OCI-LY7 (cell line): ENCODE measurements around the gene PPP1R14B. TPM values are rescaled to one million over a fixed set of nuclear protein-coding genes. Genes with fewer than 3 reads are reported as not detected.
A peak's percentile ranks its signal among the peaks of the same experiment; 100 is the strongest.

Experiments
- BruUV-seq: library from RNA; stranded (reverse); fragments of 400-500 nt; replicated peaks from 2 replicates; lab custom pipeline; 2021; lab: Mats Ljungman, UMichigan
- CTCF ChIA-PET: fragments of 300-600 bp; sonication (Branson Sonifier 250); formaldehyde crosslinking; loops from one replicate; lab custom pipeline; 2022; ENCODE audit warnings: antibody characterized with exemption; ENCODE audit not compliant: unreplicated experiment; lab: Charles Lee
- POLR2A ChIA-PET: fragments of 300-600 bp; sonication (Branson Sonifier 250); formaldehyde crosslinking; loops from one replicate; lab custom pipeline; 2022; ENCODE audit warnings: antibody characterized with exemption; lab: Charles Lee
- DNase-seq: peaks from one replicate; pipeline ENCODE4 v3.0.0-alpha.2; 2015; ENCODE audit warnings: low spot score
- H2AFZ ChIP-seq: fragments of 200-600 bp; sonication (generic), shearing (Covaris generic); 2 replicates; pipeline ENCODE4 v1.6.1; 2014; ENCODE audit warnings: mild to moderate bottlenecking, antibody characterized with exemption, low read length, moderate library complexity
- H3K27ac ChIP-seq: fragments of 200-600 bp; sonication (generic); 2 replicates; pipeline ENCODE4 v1.5.1; 2014; ENCODE audit warnings: mixed run types, low read depth, mild to moderate bottlenecking, moderate library complexity, low read length, inconsistent platforms; ENCODE audit not compliant: poor library complexity, severe bottlenecking
- H3K36me3 ChIP-seq: fragments of 200-600 bp; sonication (generic); 2 replicates; pipeline ENCODE4 v1.6.1; 2014; ENCODE audit warnings: mild to moderate bottlenecking, antibody characterized with exemption, low read length, moderate library complexity, mixed read lengths; ENCODE audit not compliant: insufficient read depth
- H3K4me1 ChIP-seq: fragments of 200-600 bp; sonication (generic); 2 replicates; pipeline ENCODE4 v1.5.1; 2014; ENCODE audit warnings: mild to moderate bottlenecking, low read length; ENCODE audit not compliant: insufficient read depth, poor library complexity, severe bottlenecking
- H3K4me2 ChIP-seq: fragments of 200-600 bp; sonication (generic); 2 replicates; pipeline ENCODE4 v1.6.1; 2014; ENCODE audit warnings: mild to moderate bottlenecking, low read length
- H3K4me3 ChIP-seq: fragments of 200-600 bp; sonication (generic); 2 replicates; pipeline ENCODE4 v1.5.1; 2014; ENCODE audit warnings: mild to moderate bottlenecking, low read depth, low read length; ENCODE audit not compliant: poor library complexity, severe bottlenecking
- H3K79me2 ChIP-seq: fragments of 200-600 bp; sonication (generic); 2 replicates; pipeline ENCODE4 v1.6.1; 2016; ENCODE audit warnings: low read depth, mild to moderate bottlenecking, low read length, moderate library complexity, mixed read lengths; ENCODE audit not compliant: insufficient read depth
- H3K9me2 ChIP-seq: fragments of 200-600 bp; sonication (generic); 2 replicates; pipeline ENCODE4 v1.6.1; 2016; ENCODE audit warnings: mild to moderate bottlenecking, low read length, mixed read lengths; ENCODE audit not compliant: insufficient read depth
- H3K9me3 ChIP-seq: fragments of 200-600 bp; sonication (generic); 2 replicates; pipeline ENCODE4 v1.6.1; 2014; ENCODE audit warnings: mild to moderate bottlenecking, mixed run types, low read length, mixed read lengths
- H4K20me1 ChIP-seq: fragments of 200-600 bp; sonication (generic); 2 replicates; pipeline ENCODE4 v1.6.1; 2014; ENCODE audit warnings: mild to moderate bottlenecking, antibody characterized with exemption, low read length, moderate library complexity, mixed read lengths; ENCODE audit not compliant: insufficient read depth
- EZH2phosphoT487 ChIP-seq: fragments of 200-600 bp; sonication (generic); IDR thresholded peaks from 2 replicates; pipeline ENCODE4 v1.6.1; 2018; ENCODE audit warnings: low read depth, borderline replicate concordance, mild to moderate bottlenecking, mixed run types, antibody characterized with exemption, low read length, moderate library complexity, mixed read lengths
- intact Hi-C: fragments of 100-400 bp; cut with micrococcal nuclease; formaldehyde crosslinking; loops from one replicate; pipeline ENCODE4 v1.10.0; 2022; ENCODE audit not compliant: unreplicated experiment
- total RNA-seq, 2 experiments: library from RNA; depleted of rRNA in 1 of 2; stranded (reverse); fragments of >200 nt in 1 of 2; shearing (Covaris generic) in 1 of 2; gene quantifications; 2 replicates each; pipeline ENCODE4 v1.2.3, GENCODE V29; 2014 to 2022
- TF ChIP-seq, protein P1 (sequence below): fragments of 200-600 bp; sonication (generic); conservative IDR thresholded peaks from 2 replicates; pipeline ENCODE4 v1.5.1; 2014; ENCODE audit warnings: mild to moderate bottlenecking, antibody characterized with exemption, low read length, moderate library complexity, mixed read lengths

The PPP1R14B gene
- total RNA-seq, 2 experiments from 2014 or later: 198 to 223 TPM

DNA sequence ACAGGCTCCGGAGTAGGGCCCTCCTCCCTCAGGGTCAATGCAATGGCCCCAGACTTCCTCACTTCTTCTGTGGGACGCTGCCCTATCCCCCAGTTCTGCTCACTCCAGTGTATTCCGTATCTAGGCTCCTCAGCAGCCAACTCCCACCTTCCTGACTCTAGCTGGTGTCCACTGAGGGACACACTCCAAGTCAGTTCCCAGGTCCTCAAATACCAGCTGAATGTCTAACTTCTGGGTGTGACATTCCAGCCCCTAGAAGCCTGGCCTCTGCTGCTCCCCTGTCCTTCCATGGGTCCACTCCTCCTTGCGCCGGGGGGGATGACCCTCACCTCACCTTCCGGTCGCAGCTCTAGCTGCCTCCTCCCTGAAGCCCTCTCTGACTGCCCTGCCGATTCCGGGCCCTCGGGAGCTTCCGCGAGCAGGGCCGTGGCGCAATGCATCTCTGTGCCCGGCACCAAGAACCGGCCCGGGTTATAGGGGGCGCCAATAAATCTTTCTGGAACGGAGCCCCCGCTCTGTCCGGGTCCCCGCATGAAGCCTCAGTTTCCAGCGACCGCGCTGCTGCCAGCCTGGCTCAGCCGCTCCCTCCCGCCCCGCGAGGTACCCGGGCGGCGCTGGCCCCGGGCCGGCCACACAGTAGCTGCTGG lies 22.3 kb upstream of the PPP1R14B start:
- peak; percentile 70 for DNase-seq
- no peaks in the 10 kb centered on the region for H3K9me2 ChIP-seq
- peak overlapping the region; percentile 63 for H2AFZ ChIP-seq
- CTCF ChIA-PET: interaction anchor here (0.5 kb wide), 1 partner anchor 20 kb away, joined by 7 read pairs; no protein-coding TSS in a partner anchor
- peak overlapping the region; percentile 74 for H3K4me2 ChIP-seq
- intact Hi-C loops: loop anchor here (1.0 kb wide), 4 partner anchors 18 to 65 kb away; partner anchors contain the start of genes NUDT22, PLCB3, PPP1R14B and TRPT1
- H3K9me3 ChIP-seq: no peaks in the 10 kb centered on the region
- H3K36me3 ChIP-seq: no peaks in the 10 kb centered on the region
- no peaks in the 10 kb centered on the region for H4K20me1 ChIP-seq
- POLR2A ChIA-PET: interaction anchor here (0.9 to 1.5 kb wide), 2 partner anchors 48 to 63 kb away, joined by 3 to 5 read pairs; partner anchors contain the start of gene TRMT112
- no TSS peak for BruUV-seq
- peak overlapping the region; percentile 86 for H3K4me3 ChIP-seq
- H3K4me1 ChIP-seq: peaks cover 27% of the 10 kb centered on the region
- H3K27ac ChIP-seq: peak overlapping the region; percentile 91
- no peak for TF ChIP-seq EZH2phosphoT487
- TF ChIP-seq, protein P1, sequence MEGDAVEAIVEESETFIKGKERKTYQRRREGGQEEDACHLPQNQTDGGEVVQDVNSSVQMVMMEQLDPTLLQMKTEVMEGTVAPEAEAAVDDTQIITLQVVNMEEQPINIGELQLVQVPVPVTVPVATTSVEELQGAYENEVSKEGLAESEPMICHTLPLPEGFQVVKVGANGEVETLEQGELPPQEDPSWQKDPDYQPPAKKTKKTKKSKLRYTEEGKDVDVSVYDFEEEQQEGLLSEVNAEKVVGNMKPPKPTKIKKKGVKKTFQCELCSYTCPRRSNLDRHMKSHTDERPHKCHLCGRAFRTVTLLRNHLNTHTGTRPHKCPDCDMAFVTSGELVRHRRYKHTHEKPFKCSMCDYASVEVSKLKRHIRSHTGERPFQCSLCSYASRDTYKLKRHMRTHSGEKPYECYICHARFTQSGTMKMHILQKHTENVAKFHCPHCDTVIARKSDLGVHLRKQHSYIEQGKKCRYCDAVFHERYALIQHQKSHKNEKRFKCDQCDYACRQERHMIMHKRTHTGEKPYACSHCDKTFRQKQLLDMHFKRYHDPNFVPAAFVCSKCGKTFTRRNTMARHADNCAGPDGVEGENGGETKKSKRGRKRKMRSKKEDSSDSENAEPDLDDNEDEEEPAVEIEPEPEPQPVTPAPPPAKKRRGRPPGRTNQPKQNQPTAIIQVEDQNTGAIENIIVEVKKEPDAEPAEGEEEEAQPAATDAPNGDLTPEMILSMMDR: peak; percentile 60; the same call in 1 of the 2 replicates
- peaks cover 11% of the 10 kb centered on the region; the same call in 1 of the 2 replicates for H3K79me2 ChIP-seq

DNA sequence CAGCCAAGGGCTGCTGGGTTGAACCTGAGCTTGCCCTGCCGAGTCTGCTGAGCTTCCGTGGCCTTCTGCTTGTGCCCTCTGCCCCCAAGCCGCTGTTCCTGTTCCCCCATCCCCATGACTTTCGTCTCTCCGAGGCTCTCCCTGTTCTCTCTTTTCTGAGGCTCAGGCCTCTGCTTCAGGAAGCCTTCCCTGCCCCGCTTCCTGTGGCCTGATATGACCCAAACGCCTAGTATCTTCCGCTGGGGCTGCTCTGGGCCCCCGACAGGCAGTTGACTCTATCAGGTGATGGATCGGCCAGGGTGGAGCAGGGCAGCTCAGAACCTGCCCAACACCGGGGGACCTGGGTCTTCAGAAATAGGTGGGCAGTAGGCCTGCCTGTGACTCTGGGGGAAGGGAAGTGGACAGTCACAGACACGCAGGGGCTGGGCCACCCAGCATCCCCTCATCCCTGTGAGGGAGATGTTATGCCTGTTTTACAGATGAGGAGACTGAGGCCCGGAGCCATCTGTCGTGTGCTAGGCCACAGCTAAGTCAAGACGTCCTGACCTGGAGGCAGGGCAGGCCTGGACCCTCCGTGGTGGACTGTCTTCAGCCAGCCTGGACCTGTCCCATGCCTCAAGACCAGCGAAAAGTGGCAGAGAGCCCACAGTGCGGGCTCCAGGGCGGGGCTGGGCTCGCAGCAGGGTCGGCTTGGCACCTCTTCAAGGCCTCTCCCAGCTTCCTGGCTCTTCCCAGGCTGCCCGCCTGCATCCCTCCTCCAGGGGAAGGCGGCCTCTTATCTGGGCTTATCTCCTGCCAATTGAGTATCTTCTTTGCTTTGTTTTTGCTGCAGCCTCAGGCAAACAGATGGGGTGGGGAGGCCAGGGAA lies 21.5 kb upstream of the PPP1R14B start:
- H3K4me2 ChIP-seq: peak overlapping the region; percentile 74
- TF ChIP-seq, protein P1: no peak
- no peak for TF ChIP-seq EZH2phosphoT487
- BruUV-seq: no TSS peak
- H4K20me1 ChIP-seq: no peaks in the 10 kb centered on the region
- H3K4me3 ChIP-seq: peak overlapping the region; percentile 86
- ChIA-PET POLR2A (interaction anchor here (1.1 kb wide), 2 partner anchors 14 to 63 kb away, joined by 3 to 6 read pairs; no protein-coding TSS in a partner anchor), CTCF (interaction anchor here (0.5 to 0.6 kb wide), 2 partner anchors 21 to 591 kb away, joined by 3 to 7 read pairs; no protein-coding TSS in a partner anchor)
- H2AFZ ChIP-seq: no peak overlapping the region
- peaks cover 11% of the 10 kb centered on the region; the same call in 1 of the 2 replicates for H3K79me2 ChIP-seq
- intact Hi-C loops: no loop called here
- DNase-seq: no peak
- peaks cover 27% of the 10 kb centered on the region for H3K4me1 ChIP-seq
- H3K27ac ChIP-seq: peak overlapping the region; percentile 91
- H3K9me2 ChIP-seq: no peaks in the 10 kb centered on the region
- H3K36me3 ChIP-seq: no peaks in the 10 kb centered on the region
- no peaks in the 10 kb centered on the region for H3K9me3 ChIP-seq
